ENCODE data around the gene ATP10A. TPM values are rescaled to one million over a fixed set of nuclear protein-coding genes. Genes with fewer than 3 reads are reported as not detected.

Gene ATP10A
- total RNA-seq, 1 experiment from 2014 or later: 0.02 TPM

DNA sequence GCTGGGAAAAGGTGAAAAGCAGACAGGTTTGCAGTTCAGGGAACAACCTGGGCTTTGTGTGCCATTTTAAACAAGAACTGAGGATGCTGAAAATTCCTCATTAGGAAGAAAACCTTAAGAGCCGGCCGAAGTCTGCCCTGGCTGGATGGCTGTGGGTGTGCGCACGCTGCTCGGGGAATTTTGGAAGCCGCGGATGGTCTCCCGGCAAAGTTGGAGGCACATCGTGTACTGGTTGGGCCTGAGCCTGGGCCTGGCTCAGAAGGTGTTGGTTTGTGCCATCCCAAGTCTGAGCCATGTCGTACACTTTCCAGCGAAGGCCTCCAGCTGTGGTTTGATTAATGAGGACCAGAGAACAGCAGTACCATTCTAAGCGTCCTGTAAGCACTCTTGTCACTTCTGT is 188.2 kb downstream of the ATP10A start (continued):
- TF ChIP-seq, protein P1, sequence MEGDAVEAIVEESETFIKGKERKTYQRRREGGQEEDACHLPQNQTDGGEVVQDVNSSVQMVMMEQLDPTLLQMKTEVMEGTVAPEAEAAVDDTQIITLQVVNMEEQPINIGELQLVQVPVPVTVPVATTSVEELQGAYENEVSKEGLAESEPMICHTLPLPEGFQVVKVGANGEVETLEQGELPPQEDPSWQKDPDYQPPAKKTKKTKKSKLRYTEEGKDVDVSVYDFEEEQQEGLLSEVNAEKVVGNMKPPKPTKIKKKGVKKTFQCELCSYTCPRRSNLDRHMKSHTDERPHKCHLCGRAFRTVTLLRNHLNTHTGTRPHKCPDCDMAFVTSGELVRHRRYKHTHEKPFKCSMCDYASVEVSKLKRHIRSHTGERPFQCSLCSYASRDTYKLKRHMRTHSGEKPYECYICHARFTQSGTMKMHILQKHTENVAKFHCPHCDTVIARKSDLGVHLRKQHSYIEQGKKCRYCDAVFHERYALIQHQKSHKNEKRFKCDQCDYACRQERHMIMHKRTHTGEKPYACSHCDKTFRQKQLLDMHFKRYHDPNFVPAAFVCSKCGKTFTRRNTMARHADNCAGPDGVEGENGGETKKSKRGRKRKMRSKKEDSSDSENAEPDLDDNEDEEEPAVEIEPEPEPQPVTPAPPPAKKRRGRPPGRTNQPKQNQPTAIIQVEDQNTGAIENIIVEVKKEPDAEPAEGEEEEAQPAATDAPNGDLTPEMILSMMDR (IDR thresholded peaks at IDR 0.05 in 2 of 3, conservative IDR thresholded peaks at IDR 0.05 in 1 of 3; ENCODE audit: borderline replicate concordance in 1 of 3, insufficient read depth in 1 of 3, low read depth in 2 of 3, low read length in 2 of 3): no peak

DNA sequence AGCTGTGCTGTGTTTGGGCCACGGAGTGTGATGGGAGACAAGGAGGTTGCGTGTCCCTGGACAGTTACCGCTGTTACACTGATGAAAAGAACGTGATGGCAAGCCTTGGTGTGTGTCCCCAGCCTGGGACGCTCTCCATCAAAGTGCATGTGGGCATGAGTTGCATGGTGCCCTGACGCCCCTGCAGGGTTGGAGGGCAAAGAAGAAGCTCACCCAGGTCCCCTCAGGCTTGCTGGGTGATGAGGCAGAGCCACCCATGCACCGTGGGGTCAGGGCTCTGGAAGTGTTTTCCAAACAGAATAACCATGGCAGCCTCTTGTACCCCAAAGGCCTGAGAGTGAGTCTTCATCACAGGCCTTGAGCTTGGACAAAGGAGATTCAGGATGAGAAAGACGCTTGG is 189.2 kb downstream of the ATP10A start:
- ChIA-PET POLR2A (no interaction called here), RAD21 (ENCODE audit: low non-redundant PET in 1 of 2, low total read pairs in 2 of 2, uncharacterized antibody in 2 of 2, unreplicated experiment in 2 of 2) (no interaction called here), CTCF (no interaction called here)
- Histone ChIP-seq H3K9me2 (ENCODE audit: insufficient read depth) (no peaks in the 10 kb centered on the region), H3K27ac (ENCODE audit: low read depth, low read length) (no peak overlapping the region), H3K4me2 (ENCODE audit: low read length) (no peak overlapping the region), H3K27me3 (ENCODE audit: insufficient read depth, low read length) (no peaks in the 10 kb centered on the region), H2AFZ (ENCODE audit: low read depth, low read length, poor library complexity, severe bottlenecking) (no peak overlapping the region), H3K9ac (ENCODE audit: low read length) (no peak overlapping the region), H3K4me3 (replicated peaks in 1 of 2; ENCODE audit: low read depth in 1 of 2, low read length in 2 of 2) (no peak overlapping the region), H4K20me1 (ENCODE audit: insufficient read depth) (no peaks in the 10 kb centered on the region), H3K4me1 (ENCODE audit: control insufficient read depth in 1 of 2, insufficient read depth in 2 of 2, low read length in 2 of 2) (no peaks in the 10 kb centered on the region), H3K9me3 (ENCODE audit: control insufficient read depth in 1 of 2, insufficient read depth in 1 of 2, low read depth in 1 of 2, low read length in 2 of 2) (peaks cover 3 to 46% of the 10 kb centered on the region in 2 experiments; a peak in 2 of 4 replicates), H3K36me3 (ENCODE audit: control insufficient read depth in 1 of 2, insufficient read depth in 2 of 2, low read length in 2 of 2) (no peaks in the 10 kb centered on the region), H3K79me2 (ENCODE audit: insufficient read depth, low read length) (no peaks in the 10 kb centered on the region)
- ATAC-seq (no peak), DNase-seq (ENCODE audit: low read depth, low spot score) (no peak)
- no TSS peak for BruUV-seq (replicated peaks)
- intact Hi-C loops (cut with micrococcal nuclease): no loop called here
- TF ChIP-seq TCF7L2 (IDR thresholded peaks at IDR 0.05; ENCODE audit: borderline replicate concordance, extremely low read depth, insufficient read depth, insufficient read length): no peak
- no peak for TF ChIP-seq EGR1 (IDR thresholded peaks at IDR 0.05; ENCODE audit: low read depth)
- TF ChIP-seq, protein P2, sequence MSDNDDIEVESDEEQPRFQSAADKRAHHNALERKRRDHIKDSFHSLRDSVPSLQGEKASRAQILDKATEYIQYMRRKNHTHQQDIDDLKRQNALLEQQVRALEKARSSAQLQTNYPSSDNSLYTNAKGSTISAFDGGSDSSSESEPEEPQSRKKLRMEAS (IDR thresholded peaks at IDR 0.05): no peak
- no peak for TF ChIP-seq POLR2AphosphoS5 (IDR thresholded peaks at IDR 0.05; ENCODE audit: low read depth, low read length)
- TF ChIP-seq, protein P1 (IDR thresholded peaks at IDR 0.05 in 2 of 3, conservative IDR thresholded peaks at IDR 0.05 in 1 of 3; ENCODE audit: borderline replicate concordance in 1 of 3, insufficient read depth in 1 of 3, low read depth in 2 of 3, low read length in 2 of 3): no peak
- no peak for TF ChIP-seq ZNF274 (IDR thresholded peaks at IDR 0.05; ENCODE audit: low read depth, low read length)
- TF ChIP-seq, protein P3, sequence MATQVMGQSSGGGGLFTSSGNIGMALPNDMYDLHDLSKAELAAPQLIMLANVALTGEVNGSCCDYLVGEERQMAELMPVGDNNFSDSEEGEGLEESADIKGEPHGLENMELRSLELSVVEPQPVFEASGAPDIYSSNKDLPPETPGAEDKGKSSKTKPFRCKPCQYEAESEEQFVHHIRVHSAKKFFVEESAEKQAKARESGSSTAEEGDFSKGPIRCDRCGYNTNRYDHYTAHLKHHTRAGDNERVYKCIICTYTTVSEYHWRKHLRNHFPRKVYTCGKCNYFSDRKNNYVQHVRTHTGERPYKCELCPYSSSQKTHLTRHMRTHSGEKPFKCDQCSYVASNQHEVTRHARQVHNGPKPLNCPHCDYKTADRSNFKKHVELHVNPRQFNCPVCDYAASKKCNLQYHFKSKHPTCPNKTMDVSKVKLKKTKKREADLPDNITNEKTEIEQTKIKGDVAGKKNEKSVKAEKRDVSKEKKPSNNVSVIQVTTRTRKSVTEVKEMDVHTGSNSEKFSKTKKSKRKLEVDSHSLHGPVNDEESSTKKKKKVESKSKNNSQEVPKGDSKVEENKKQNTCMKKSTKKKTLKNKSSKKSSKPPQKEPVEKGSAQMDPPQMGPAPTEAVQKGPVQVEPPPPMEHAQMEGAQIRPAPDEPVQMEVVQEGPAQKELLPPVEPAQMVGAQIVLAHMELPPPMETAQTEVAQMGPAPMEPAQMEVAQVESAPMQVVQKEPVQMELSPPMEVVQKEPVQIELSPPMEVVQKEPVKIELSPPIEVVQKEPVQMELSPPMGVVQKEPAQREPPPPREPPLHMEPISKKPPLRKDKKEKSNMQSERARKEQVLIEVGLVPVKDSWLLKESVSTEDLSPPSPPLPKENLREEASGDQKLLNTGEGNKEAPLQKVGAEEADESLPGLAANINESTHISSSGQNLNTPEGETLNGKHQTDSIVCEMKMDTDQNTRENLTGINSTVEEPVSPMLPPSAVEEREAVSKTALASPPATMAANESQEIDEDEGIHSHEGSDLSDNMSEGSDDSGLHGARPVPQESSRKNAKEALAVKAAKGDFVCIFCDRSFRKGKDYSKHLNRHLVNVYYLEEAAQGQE (IDR thresholded peaks at IDR 0.05; ENCODE audit: low read depth): no peak
- TF ChIP-seq POLR2A (IDR thresholded peaks at IDR 0.05; ENCODE audit: borderline replicate concordance, extremely low read depth, insufficient read depth, insufficient read length): no peak
- TF ChIP-seq CBX3 (IDR thresholded peaks at IDR 0.05; ENCODE audit: low read depth): no peak
- TF ChIP-seq FOSL1 (IDR thresholded peaks at IDR 0.05; ENCODE audit: low read depth): no peak
- TF ChIP-seq SP1 (IDR thresholded peaks at IDR 0.05; ENCODE audit: low read depth): no peak
- TF ChIP-seq, protein P4, sequence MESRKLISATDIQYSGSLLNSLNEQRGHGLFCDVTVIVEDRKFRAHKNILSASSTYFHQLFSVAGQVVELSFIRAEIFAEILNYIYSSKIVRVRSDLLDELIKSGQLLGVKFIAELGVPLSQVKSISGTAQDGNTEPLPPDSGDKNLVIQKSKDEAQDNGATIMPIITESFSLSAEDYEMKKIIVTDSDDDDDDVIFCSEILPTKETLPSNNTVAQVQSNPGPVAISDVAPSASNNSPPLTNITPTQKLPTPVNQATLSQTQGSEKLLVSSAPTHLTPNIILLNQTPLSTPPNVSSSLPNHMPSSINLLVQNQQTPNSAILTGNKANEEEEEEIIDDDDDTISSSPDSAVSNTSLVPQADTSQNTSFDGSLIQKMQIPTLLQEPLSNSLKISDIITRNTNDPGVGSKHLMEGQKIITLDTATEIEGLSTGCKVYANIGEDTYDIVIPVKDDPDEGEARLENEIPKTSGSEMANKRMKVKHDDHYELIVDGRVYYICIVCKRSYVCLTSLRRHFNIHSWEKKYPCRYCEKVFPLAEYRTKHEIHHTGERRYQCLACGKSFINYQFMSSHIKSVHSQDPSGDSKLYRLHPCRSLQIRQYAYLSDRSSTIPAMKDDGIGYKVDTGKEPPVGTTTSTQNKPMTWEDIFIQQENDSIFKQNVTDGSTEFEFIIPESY (IDR thresholded peaks at IDR 0.05; ENCODE audit: extremely low read depth, insufficient replicate concordance, low read length): no peak
- no peak for TF ChIP-seq CEBPB (IDR thresholded peaks at IDR 0.05; ENCODE audit: low read depth)
- TF ChIP-seq EZH2 (IDR thresholded peaks at IDR 0.05): no peak
- TF ChIP-seq JUND (IDR thresholded peaks at IDR 0.05): no peak
- no peak for TF ChIP-seq SIN3A (IDR thresholded peaks at IDR 0.05; ENCODE audit: low read depth)
